ENCODE results near the gene LRATD1. TPM values are rescaled to one million over a fixed set of nuclear protein-coding genes. Genes with fewer than 3 reads are reported as not detected.

Gene LRATD1
- total RNA-seq, 1 donor from 2014 or later = 8.0 TPM

GRCh38 chr2:14623237-14623636 is 9.3 kb upstream of the LRATD1 start:
- Histone ChIP-seq H3K9me3 (no peaks in the 10 kb centered on the region), H3K36me3 (no peaks in the 10 kb centered on the region), H3K27ac (no peak overlapping the region), H3K4me1 (no peaks in the 10 kb centered on the region), H3K27me3 (ENCODE audit: low read depth) (no peaks in the 10 kb centered on the region), H3K4me3 (no peak overlapping the region)
- intact Hi-C loops (cut with DNase I) = no loop called here
- DNase-seq (no peak), ATAC-seq (no peak)
- TF ChIP-seq CTCF (IDR thresholded peaks at IDR 0.05) = no peak

GRCh38 chr2:14626873-14627272 is 5.6 kb upstream of the LRATD1 start:
- ATAC-seq = peak; percentile 84 to 86

GRCh38 chr2:14628901-14629300 is 3.6 kb upstream of the LRATD1 start:
- peak; percentile 7 to 17 for ATAC-seq

More at GRCh38 chr2:14626873-14627272, 5.6 kb upstream of the LRATD1 start:
- H3K4me1 ChIP-seq = no peaks in the 10 kb centered on the region
- no peak overlapping the region for H3K4me3 ChIP-seq
- H3K9me3 ChIP-seq = no peaks in the 10 kb centered on the region
- no peak overlapping the region for H3K27ac ChIP-seq
- intact Hi-C loops (cut with DNase I) = no loop called here
- no peaks in the 10 kb centered on the region for H3K27me3 ChIP-seq (ENCODE audit: low read depth)
- peak; percentile 58 for DNase-seq
- no peaks in the 10 kb centered on the region for H3K36me3 ChIP-seq
- TF ChIP-seq CTCF (IDR thresholded peaks at IDR 0.05) = no peak

GRCh38 chr2:14631406-14632040 is 994 bp upstream of the LRATD1 start:
- TF ChIP-seq CTCF (IDR thresholded peaks at IDR 0.05) = no peak
- Histone ChIP-seq H3K27me3 (ENCODE audit: low read depth) (peaks cover 33% of the 10 kb centered on the region), H3K4me1 (peaks cover 9% of the 10 kb centered on the region), H3K9me3 (no peaks in the 10 kb centered on the region), H3K4me3 (no peak overlapping the region), H3K36me3 (no peaks in the 10 kb centered on the region), H3K27ac (no peak overlapping the region)
- no peak for DNase-seq
- no peak for ATAC-seq
- intact Hi-C loops (cut with DNase I) = no loop called here

More at GRCh38 chr2:14628901-14629300, 3.6 kb upstream of the LRATD1 start:
- H3K27me3 ChIP-seq (ENCODE audit: low read depth) = peaks cover 18% of the 10 kb centered on the region
- H3K27ac ChIP-seq = no peak overlapping the region
- intact Hi-C loops (cut with DNase I) = no loop called here
- no peaks in the 10 kb centered on the region for H3K4me1 ChIP-seq
- no peak overlapping the region for H3K4me3 ChIP-seq
- peak; percentile 45 for DNase-seq
- no peak for TF ChIP-seq CTCF (IDR thresholded peaks at IDR 0.05)
- no peaks in the 10 kb centered on the region for H3K36me3 ChIP-seq
- H3K9me3 ChIP-seq = no peaks in the 10 kb centered on the region

- no peaks in the 10 kb centered on the region for H3K36me3 ChIP-seq
- DNase-seq (peak; percentile 44), ATAC-seq (peak in 1 of 2 donors; percentile 11)
- no peak overlapping the region for H3K27ac ChIP-seq
- H3K4me1 ChIP-seq = peaks cover 9% of the 10 kb centered on the region
- H3K4me3 ChIP-seq = peak overlapping the region; percentile 63
- H3K27me3 ChIP-seq (ENCODE audit: low read depth) = peaks cover 33% of the 10 kb centered on the region
- no peak for TF ChIP-seq CTCF (IDR thresholded peaks at IDR 0.05)
- no peaks in the 10 kb centered on the region for H3K9me3 ChIP-seq
- intact Hi-C loops (cut with DNase I) = no loop called here
These were observed 544 bp downstream of the LRATD1 start for GRCh38 chr2:14633061-14633460.
